Peyer's patch (tissue), 4 donors: ENCODE measurements around the gene DDX39B.

Experiments
- CTCF ChIP-seq, 6 experiments: fragments of 450-650 bp in 4 of 6; fragments of 200-600 bp in 2 of 6; sonication (generic) in 1 of 6; IDR thresholded peaks; one replicate each; pipeline ENCODE4 v1.5.1; 2017 to 2019; ENCODE audit warnings: antibody characterized with exemption in 6 of 6, mild to moderate bottlenecking in 3 of 6, moderate library complexity in 1 of 6
- POLR2A ChIP-seq, 2 donors: fragments of 450-650 bp; IDR thresholded peaks; one replicate each; pipeline ENCODE4 v1.5.1; 2017; ENCODE audit warnings: antibody characterized with exemption in 2 of 2, mild to moderate bottlenecking in 2 of 2, moderate library complexity in 2 of 2

- TF ChIP-seq CTCF (IDR thresholded peaks at IDR 0.05) (no peak), POLR2A (IDR thresholded peaks at IDR 0.05) (no peak)
Measured at GRCh38 chr6:31521835-31522234, 20.0 kb downstream of the DDX39B start.
